Prostate gland (tissue), 2 donors: ENCODE results near the gene CAMK2B. TPM values are rescaled to one million over a fixed set of nuclear protein-coding genes. Genes with fewer than 3 reads are reported as not detected.

Experiments used
- DNase-seq: peaks from one replicate; pipeline ENCODE4 v3.0.0-alpha.2; 2019; ENCODE audit warnings: low spot score
- H3K27ac ChIP-seq, 2 donors: fragments of 200-600 bp; sonication (generic); 2 replicates each; pipeline ENCODE4 v1.5.1; 2017 to 2019
- H3K27me3 ChIP-seq: fragments of 200-600 bp; sonication (generic); replicated peaks from 2 replicates; pipeline ENCODE4 v1.5.1; 2019; ENCODE audit not compliant: insufficient read depth
- H3K36me3 ChIP-seq, 2 donors: fragments of 200-600 bp; sonication (generic); 1 replicate in 1 of 2; 2 replicates in 1 of 2; pipeline versions ENCODE4 v1.5.1 to v1.8.1; 2017 to 2019
- H3K4me1 ChIP-seq: fragments of 200-600 bp; sonication (generic); replicated peaks from 2 replicates; pipeline ENCODE4 v1.5.1; 2019
- H3K4me3 ChIP-seq, 2 donors: fragments of 200-600 bp; sonication (generic); 2 replicates each; pipeline ENCODE4 v1.5.1; 2017 to 2019
- H3K9me3 ChIP-seq: fragments of 200-600 bp; sonication (generic); 2 replicates; pipeline ENCODE4 v1.5.1; 2017
- POLR2A ChIP-seq: fragments of 450-650 bp; IDR thresholded peaks from one replicate; pipeline ENCODE4 v1.6.1; 2016; ENCODE audit warnings: antibody characterized with exemption, mild to moderate bottlenecking
- POLR2AphosphoS5 ChIP-seq: sonication (generic); formaldehyde crosslinking; IDR thresholded peaks from one replicate; pipeline ENCODE4 v1.6.1; 2017; ENCODE audit warnings: antibody characterized with exemption
- WGBS: methylation state at CpG from one replicate; pipeline ENCODE4 v1.1.5; 2018; 5-methylcytosine and 5-hydroxymethylcytosine counted together
- intact Hi-C: fragments of 100-400 bp; cut with DNase I; formaldehyde crosslinking; loops from one replicate; pipeline ENCODE4 v1.14.2; 2022
- total RNA-seq, 2 donors: library from RNA; depleted of rRNA; stranded (reverse); fragments of >200 nt; gene quantifications; one replicate each; pipeline ENCODE4 v1.1.0, GENCODE V29; 2016
- TF ChIP-seq, protein P1 (sequence below), 4 experiments: fragments of 200-600 bp in 2 of 4; fragments of 450-650 bp in 2 of 4; sonication (generic) in 2 of 4; IDR thresholded peaks; 1 replicate in 3 of 4; 2 replicates in 1 of 4; pipeline ENCODE4 v1.5.1; 2016 to 2019; ENCODE audit warnings: antibody characterized with exemption in 4 of 4, mild to moderate bottlenecking in 2 of 4, moderate library complexity in 2 of 4

The CAMK2B gene
- total RNA-seq, 2 donors from 2014 or later = 5.7 to 16.9 TPM

DNA sequence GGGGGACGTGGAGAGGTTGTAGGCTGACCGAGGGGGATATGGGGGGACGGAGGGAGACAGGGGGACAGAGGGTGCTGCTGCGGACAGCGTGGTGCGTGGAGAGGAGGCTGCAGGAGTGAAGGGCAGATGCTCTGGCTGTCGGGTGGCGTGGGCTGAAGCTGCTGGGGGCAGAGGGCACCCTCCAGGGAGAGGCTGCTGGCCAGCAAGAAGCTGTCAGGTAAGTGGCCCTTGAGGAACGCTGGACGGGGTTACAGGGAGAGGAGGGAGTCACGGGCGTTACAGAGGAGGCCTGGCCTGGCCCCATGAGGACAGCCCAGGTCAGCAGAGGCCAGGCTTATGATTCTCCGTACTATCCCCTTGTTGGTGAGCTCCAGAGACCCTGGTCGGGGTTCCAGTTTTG lies 97.5 kb downstream of the CAMK2B start:
- DNase-seq = no peak
- intact Hi-C loops = no loop called here
- TF ChIP-seq, protein P1, sequence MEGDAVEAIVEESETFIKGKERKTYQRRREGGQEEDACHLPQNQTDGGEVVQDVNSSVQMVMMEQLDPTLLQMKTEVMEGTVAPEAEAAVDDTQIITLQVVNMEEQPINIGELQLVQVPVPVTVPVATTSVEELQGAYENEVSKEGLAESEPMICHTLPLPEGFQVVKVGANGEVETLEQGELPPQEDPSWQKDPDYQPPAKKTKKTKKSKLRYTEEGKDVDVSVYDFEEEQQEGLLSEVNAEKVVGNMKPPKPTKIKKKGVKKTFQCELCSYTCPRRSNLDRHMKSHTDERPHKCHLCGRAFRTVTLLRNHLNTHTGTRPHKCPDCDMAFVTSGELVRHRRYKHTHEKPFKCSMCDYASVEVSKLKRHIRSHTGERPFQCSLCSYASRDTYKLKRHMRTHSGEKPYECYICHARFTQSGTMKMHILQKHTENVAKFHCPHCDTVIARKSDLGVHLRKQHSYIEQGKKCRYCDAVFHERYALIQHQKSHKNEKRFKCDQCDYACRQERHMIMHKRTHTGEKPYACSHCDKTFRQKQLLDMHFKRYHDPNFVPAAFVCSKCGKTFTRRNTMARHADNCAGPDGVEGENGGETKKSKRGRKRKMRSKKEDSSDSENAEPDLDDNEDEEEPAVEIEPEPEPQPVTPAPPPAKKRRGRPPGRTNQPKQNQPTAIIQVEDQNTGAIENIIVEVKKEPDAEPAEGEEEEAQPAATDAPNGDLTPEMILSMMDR (IDR thresholded peaks at IDR 0.05) = no peak
- TF ChIP-seq POLR2AphosphoS5 (no peak), POLR2A (no peak)

DNA sequence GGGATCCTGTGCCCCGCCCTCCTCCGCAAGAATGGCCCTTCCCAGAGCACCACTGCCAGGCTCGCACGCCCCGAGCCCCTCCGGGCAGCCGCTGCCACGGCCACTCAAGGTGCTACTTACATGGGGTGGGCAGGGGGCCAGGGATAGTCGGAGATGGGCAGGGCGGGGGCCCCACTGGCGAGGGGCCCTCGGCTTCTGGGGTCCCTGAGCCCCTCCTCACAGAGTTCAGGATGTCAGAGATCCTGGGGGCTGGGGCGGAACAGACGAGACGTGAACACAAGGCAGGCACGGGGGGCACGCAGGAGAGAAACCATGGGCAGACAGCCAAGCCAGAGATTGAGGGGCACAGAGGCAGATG lies 99.0 kb downstream of the CAMK2B start:
- TF ChIP-seq POLR2A (no peak), POLR2AphosphoS5 (no peak)
- TF ChIP-seq, protein P1 (IDR thresholded peaks at IDR 0.05) = no peak
- no peak for DNase-seq
- H3K27ac ChIP-seq = no peak overlapping the region
- no peaks in the 10 kb centered on the region for H3K9me3 ChIP-seq
- H3K4me1 ChIP-seq = no peaks in the 10 kb centered on the region
- no peaks in the 10 kb centered on the region for H3K36me3 ChIP-seq
- intact Hi-C loops = no loop called here
- no peak overlapping the region for H3K4me3 ChIP-seq
- 43% methylated on average over 17 of the region's 17 CpGs for WGBS
- H3K27me3 ChIP-seq = no peaks in the 10 kb centered on the region

More for the DNA sequence above, 97.5 kb downstream of the CAMK2B start:
- Histone ChIP-seq H3K9me3 (no peaks in the 10 kb centered on the region), H3K4me1 (no peaks in the 10 kb centered on the region), H3K27me3 (no peaks in the 10 kb centered on the region), H3K36me3 (no peaks in the 10 kb centered on the region), H3K4me3 (no peak overlapping the region), H3K27ac (no peak overlapping the region)
- 84% methylated on average over 14 of the region's 14 CpGs for WGBS

DNA sequence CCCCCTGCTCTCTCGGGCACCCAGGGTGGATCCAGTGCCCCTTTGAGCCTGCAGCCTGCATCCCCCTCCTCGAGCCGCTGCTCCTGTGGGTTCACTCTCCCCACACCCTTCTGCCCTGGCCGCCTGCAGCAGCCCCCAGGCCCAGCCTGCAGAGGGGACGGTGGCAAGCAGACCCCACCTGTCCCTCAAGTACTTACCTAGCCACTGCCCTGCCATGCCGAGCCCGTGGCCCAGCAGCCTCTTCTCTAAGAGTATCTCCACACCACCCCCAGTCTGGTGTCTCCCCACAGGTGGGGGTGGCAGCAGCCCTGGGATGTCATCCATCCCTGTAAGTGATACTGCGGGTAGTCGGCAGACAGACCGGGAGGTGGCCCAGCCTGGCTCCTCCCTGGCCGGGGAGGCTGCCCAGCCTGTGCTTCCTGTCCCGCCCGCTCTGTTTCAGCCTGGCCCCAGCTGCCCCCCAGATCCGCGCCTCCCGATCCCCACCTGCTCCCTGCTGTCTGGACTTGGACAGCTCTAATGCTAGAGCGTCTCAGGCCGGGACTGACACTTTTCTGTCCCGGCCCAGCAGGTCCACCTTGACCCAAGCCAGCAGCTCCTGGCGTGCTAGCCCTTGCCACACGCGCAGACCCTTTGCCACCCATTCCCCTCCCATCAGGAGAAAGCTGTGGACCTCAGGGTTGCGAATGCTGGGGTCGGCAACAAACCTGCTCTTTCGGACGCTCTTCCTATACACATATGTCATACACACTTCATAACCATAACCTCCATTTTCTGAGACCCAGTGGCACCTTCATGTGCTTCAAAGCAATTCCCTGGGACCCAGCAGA lies 99.6 kb downstream of the CAMK2B start:
- 30% methylated on average over 26 of the region's 26 CpGs for WGBS
- H3K36me3 ChIP-seq = no peaks in the 10 kb centered on the region
- no peak for DNase-seq
- H3K4me1 ChIP-seq = no peaks in the 10 kb centered on the region
- no peaks in the 10 kb centered on the region for H3K9me3 ChIP-seq
- H3K27me3 ChIP-seq = no peaks in the 10 kb centered on the region
- no peak overlapping the region for H3K4me3 ChIP-seq
- intact Hi-C loops = no loop called here
- TF ChIP-seq POLR2A = no peak
- no peak overlapping the region for H3K27ac ChIP-seq

DNA sequence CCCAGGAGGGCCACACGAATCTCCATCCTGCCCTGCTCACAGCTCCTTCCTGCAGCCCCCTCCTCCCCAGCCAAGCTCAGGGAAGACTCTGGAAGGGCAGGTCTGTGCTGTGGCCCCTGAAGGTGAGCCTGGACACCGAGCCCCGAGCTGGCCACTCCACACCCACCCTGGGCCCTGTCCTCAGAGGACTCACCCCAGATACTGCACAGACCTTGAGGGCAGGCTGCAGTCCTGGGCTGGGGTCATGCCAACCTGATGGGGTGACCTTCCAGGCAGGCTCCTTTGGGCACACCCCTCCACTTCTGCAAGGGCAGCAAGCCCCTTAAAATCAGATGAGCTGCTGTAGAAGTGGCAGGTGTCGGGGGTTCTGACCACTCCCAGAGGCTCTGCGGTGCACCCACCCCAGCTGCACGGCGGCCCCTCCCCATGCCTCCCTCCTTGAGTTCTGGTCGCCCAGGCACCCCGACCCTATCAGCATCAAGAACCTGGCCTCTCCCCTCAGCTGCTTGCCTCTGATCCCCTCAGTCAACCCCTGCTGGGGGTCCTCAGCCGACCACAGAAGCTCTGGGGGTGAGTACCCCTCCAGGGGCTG lies 100.3 kb downstream of the CAMK2B start:
- DNase-seq = no peak
- H3K27me3 ChIP-seq = no peaks in the 10 kb centered on the region
- no peak for TF ChIP-seq POLR2AphosphoS5
- no peak for TF ChIP-seq POLR2A
- TF ChIP-seq, protein P1 (IDR thresholded peaks at IDR 0.05) = no peak
- no peak overlapping the region for H3K4me3 ChIP-seq
- no peak overlapping the region for H3K27ac ChIP-seq
- no peaks in the 10 kb centered on the region for H3K9me3 ChIP-seq
- no peaks in the 10 kb centered on the region for H3K36me3 ChIP-seq
- 49% methylated on average over 10 of the region's 10 CpGs for WGBS
- intact Hi-C loops = no loop called here
- H3K4me1 ChIP-seq = no peaks in the 10 kb centered on the region

DNA sequence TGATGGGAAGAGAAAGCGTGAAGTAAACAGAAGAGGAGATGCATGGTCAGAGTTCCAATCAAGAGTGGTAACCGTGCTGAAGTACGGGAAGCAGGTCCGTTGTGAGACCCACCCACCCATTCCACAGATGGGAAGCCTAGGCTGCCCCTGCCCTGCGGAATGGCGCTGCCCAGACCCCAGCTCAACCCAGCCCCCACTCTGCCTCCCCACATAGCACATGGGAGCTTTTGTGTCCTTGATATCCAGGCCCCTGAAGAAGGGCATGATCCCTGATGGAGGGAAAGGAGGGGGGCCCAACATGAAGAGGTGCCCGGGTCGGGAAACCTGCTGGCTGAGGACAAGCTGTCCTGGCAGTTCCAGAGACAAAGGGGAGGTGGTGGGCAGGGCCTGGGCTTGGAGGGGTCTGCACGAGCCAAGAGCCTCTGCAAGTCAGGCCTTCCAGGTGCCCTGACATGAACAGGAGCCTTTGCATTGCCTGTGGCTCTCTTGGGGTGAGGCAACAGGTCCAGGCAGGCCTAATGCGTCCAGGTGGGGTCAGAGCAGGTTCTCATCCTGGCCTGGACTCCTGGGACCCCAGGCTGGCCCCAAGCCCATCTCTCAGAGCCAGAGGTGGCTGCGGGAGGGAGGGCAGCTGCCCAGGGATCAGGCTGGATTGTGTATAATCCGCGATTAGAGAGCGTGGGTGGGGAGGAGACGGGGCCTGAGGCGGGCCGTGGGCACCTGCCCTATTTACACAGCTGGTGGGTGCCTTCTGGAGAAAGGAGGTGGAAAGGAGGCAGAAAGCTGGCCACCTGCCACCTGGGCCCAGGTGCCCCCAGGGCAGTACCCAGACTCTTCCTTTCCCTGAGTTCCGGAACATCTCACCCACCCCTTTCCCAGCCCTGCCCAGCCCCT lies 101.1 kb downstream of the CAMK2B start:
- intact Hi-C loops = no loop called here
- Histone ChIP-seq H3K4me3 (no peak overlapping the region), H3K4me1 (no peaks in the 10 kb centered on the region), H3K27ac (no peak overlapping the region), H3K9me3 (no peaks in the 10 kb centered on the region), H3K27me3 (no peaks in the 10 kb centered on the region), H3K36me3 (no peaks in the 10 kb centered on the region)
- WGBS = 40% methylated on average over 18 of the region's 18 CpGs
- DNase-seq = no peak
- no peak for TF ChIP-seq POLR2A
- TF ChIP-seq, protein P1 (IDR thresholded peaks at IDR 0.05) = no peak
- TF ChIP-seq POLR2AphosphoS5 = no peak
